KMS-11 (cell line): ENCODE data around the gene MVB12B.
"Not testable (repeated sequence)": the region's sequence is repeated elsewhere in the genome, so short reads cannot be mapped to it uniquely, and the experiment has no call there.

Experiments used
- H2AFZ ChIP-seq: fragments of 200-600 bp; sonication (generic); 2 replicates; pipeline ENCODE4 v1.6.1; 2016; ENCODE audit warnings: antibody characterized with exemption, mixed run types, low read depth
- H3K27ac ChIP-seq: fragments of 200-600 bp; sonication (generic); 2 replicates; pipeline ENCODE4 v1.6.1; 2016; ENCODE audit warnings: mild to moderate bottlenecking, mixed run types
- H3K27me3 ChIP-seq: fragments of 200-600 bp; sonication (generic); 2 replicates; pipeline ENCODE4 v1.6.1; 2017; ENCODE audit warnings: mild to moderate bottlenecking, low read depth, mixed run types, moderate library complexity; ENCODE audit not compliant: insufficient read depth
- H3K36me3 ChIP-seq: fragments of 200-600 bp; sonication (generic); 2 replicates; pipeline ENCODE4 v1.6.1; 2017; ENCODE audit warnings: mild to moderate bottlenecking, mixed run types; ENCODE audit not compliant: insufficient read depth
- H3K4me1 ChIP-seq: fragments of 200-600 bp; sonication (generic); 2 replicates; pipeline ENCODE4 v1.6.1; 2016; ENCODE audit warnings: mild to moderate bottlenecking, low read depth, mixed run types; ENCODE audit not compliant: poor library complexity, severe bottlenecking
- H3K4me2 ChIP-seq: fragments of 200-600 bp; sonication (generic); 2 replicates; pipeline ENCODE4 v1.7.0; 2016; ENCODE audit warnings: mild to moderate bottlenecking, mixed run types
- H3K4me3 ChIP-seq: fragments of 200-600 bp; sonication (generic); IDR thresholded peaks from 2 replicates; pipeline ENCODE4 v1.6.1; 2017; ENCODE audit warnings: low read depth, low read length, mixed read lengths; ENCODE audit not compliant: insufficient read depth
- H3K79me2 ChIP-seq: fragments of 200-600 bp; sonication (generic); 2 replicates; pipeline ENCODE4 v1.6.1; 2016; ENCODE audit warnings: low read depth, mixed run types; ENCODE audit not compliant: insufficient read depth
- H3K9ac ChIP-seq: fragments of 200-600 bp; sonication (generic); 2 replicates; pipeline ENCODE4 v1.6.1; 2016; ENCODE audit warnings: mild to moderate bottlenecking, mixed run types
- H4K20me1 ChIP-seq: fragments of 200-600 bp; sonication (generic); 2 replicates; pipeline ENCODE4 v1.6.1; 2016; ENCODE audit warnings: mild to moderate bottlenecking, mixed run types; ENCODE audit not compliant: insufficient read depth
- TF ChIP-seq, protein P1 (sequence below): fragments of 200-600 bp; sonication (generic); conservative IDR thresholded peaks from 2 replicates; pipeline ENCODE4 v1.6.1; 2017; ENCODE audit warnings: low read depth, mild to moderate bottlenecking, antibody characterized with exemption, low read length, moderate library complexity, mixed read lengths

Gene MVB12B

DNA sequence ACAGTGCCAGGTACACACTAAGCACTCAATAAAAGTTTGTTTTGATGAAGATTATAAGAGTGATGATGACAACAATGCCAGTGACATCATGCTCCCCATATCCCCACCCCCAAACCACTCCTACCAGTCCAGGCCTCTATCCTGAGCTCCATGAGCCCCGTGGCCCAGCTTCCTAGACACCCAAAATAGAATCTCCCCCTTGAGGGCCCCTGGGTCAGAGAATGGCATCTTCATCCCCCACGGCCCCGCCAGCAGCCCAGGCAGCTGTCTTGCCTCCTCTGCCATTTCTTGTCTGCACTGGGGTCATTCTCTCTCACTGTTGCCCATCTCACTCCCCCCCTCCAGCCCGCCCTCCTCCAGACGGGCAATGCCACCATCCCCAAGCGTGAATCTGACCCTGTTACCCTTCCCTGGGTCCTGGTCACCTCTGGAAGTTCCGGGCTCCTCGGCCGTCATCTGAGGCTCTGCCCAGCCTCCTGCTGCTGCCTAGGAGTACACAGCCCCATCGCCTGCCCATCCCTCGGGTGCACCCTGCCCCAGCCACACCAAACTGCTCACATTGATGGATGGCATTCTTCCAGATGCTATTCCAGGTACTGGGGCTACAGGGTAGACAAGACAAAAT, 210.3 kb downstream of the MVB12B start:
- H2AFZ ChIP-seq = no peak overlapping the region
- H4K20me1 ChIP-seq = no peaks in the 10 kb centered on the region
- no peak overlapping the region for H3K27ac ChIP-seq
- no peaks in the 10 kb centered on the region for H3K79me2 ChIP-seq
- H3K36me3 ChIP-seq = no peaks in the 10 kb centered on the region
- H3K4me3 ChIP-seq = no peak overlapping the region
- H3K4me1 ChIP-seq = no peaks in the 10 kb centered on the region
- TF ChIP-seq, protein P1, sequence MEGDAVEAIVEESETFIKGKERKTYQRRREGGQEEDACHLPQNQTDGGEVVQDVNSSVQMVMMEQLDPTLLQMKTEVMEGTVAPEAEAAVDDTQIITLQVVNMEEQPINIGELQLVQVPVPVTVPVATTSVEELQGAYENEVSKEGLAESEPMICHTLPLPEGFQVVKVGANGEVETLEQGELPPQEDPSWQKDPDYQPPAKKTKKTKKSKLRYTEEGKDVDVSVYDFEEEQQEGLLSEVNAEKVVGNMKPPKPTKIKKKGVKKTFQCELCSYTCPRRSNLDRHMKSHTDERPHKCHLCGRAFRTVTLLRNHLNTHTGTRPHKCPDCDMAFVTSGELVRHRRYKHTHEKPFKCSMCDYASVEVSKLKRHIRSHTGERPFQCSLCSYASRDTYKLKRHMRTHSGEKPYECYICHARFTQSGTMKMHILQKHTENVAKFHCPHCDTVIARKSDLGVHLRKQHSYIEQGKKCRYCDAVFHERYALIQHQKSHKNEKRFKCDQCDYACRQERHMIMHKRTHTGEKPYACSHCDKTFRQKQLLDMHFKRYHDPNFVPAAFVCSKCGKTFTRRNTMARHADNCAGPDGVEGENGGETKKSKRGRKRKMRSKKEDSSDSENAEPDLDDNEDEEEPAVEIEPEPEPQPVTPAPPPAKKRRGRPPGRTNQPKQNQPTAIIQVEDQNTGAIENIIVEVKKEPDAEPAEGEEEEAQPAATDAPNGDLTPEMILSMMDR = no peak
- H3K27me3 ChIP-seq = no peaks in the 10 kb centered on the region
- H3K4me2 ChIP-seq = no peak overlapping the region
- no peak overlapping the region for H3K9ac ChIP-seq

DNA sequence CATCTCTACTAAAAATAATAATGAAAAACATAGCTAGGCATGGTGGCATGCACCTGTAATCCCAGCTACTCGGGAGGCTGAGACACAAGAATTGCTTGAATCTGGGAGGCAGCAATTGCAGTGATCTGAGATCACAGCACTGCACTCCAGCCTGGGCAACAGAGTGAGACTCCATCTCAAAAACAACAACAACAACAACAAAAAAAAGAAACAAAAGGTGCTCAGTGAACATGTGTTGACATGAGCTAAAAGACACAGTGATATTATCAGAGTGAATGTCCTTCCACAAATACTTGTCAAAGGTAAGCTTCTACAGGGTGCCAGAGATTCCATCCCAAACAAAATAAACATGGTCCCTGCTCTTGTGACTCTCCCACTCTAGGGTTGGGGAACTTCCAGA, 211.9 kb downstream of the MVB12B start:
- Histone ChIP-seq H3K27ac (no peak overlapping the region), H3K4me3 (no peak overlapping the region), H2AFZ (no peak overlapping the region), H3K79me2 (no peaks in the 10 kb centered on the region), H3K9ac (no peak overlapping the region), H3K27me3 (no peaks in the 10 kb centered on the region), H4K20me1 (no peaks in the 10 kb centered on the region), H3K4me1 (no peaks in the 10 kb centered on the region), H3K4me2 (no peak overlapping the region), H3K36me3 (no peaks in the 10 kb centered on the region)
- TF ChIP-seq, protein P1 = no peak

DNA sequence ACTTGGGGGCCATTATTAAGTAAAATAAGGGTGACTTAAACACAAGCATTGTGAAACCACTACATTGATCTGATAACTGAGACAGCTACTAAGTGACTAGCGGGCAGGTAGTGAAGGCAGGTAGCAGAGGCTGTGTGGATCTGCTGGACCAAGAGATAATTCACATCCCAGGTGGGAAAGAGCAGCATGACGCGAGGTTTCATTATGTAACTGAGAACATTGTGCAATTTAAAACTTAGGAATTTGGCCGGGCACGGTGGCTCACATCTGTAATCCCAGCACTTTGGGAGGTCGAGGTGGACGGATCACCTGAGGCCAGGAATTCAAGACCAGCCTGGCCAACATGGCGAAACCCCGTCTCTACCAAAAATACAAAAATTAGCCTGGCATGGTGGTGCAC, 213.8 kb downstream of the MVB12B start:
- H3K4me2 ChIP-seq = not testable (repeated sequence)

DNA sequence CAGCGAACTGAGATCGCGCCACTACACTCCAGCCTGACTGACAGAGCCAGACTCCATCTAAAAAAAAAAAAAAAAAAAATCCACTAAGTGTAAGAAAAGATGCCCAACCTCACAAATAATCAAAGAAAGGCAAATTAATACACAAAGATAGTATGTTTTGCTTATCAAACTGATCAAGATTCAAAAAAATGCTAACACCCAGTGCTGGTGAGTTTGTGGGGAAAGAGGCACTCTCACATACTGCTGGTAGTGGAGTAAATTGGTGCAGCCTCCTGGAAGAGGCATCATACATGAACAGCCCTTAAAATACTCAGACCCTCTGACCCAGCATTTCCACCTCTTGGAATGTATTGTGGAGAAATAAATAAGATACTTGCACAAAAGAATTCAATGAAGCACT, 216.9 kb downstream of the MVB12B start:
- Histone ChIP-seq H3K9ac (no peak overlapping the region), H3K4me1 (no peaks in the 10 kb centered on the region), H3K4me2 (no peak overlapping the region), H3K4me3 (no peak overlapping the region), H3K36me3 (no peaks in the 10 kb centered on the region), H3K27me3 (no peaks in the 10 kb centered on the region), H2AFZ (no peak overlapping the region), H4K20me1 (no peaks in the 10 kb centered on the region), H3K27ac (no peak overlapping the region), H3K79me2 (no peaks in the 10 kb centered on the region)
- TF ChIP-seq, protein P1 = no peak

More for the DNA sequence above, 213.8 kb downstream of the MVB12B start:
- H4K20me1 ChIP-seq, H3K4me3 ChIP-seq, H2AFZ ChIP-seq, H3K4me1 ChIP-seq, H3K27ac ChIP-seq, H3K36me3 ChIP-seq, H3K27me3 ChIP-seq, H3K9ac ChIP-seq, H3K79me2 ChIP-seq: not testable (repeated sequence)

DNA sequence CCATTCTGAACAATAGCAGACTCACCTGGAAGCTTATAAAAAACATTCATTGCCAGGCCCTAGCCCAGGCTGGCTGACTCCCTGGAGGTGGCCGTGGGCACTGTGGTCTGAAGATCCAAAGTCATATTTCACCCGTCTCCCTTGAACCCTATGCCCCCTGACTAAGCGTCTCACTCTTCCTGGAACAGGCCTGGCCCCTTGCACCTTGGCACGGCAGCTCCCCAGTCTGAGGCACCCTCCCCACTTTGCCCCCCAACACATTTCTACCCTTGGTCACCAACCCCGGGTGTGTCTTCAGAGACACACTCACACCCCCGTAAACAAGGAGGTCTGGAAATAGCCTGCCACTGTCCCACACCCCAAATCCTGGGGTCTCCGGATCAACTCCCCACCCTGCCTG, 218.5 kb downstream of the MVB12B start:
- H3K36me3 ChIP-seq = no peaks in the 10 kb centered on the region
- no peaks in the 10 kb centered on the region for H3K27me3 ChIP-seq
- H4K20me1 ChIP-seq = no peaks in the 10 kb centered on the region
- no peak overlapping the region for H3K9ac ChIP-seq
- H3K27ac ChIP-seq = no peak overlapping the region
- no peak overlapping the region for H3K4me3 ChIP-seq
- no peak overlapping the region for H2AFZ ChIP-seq
- TF ChIP-seq, protein P1 = no peak
- no peaks in the 10 kb centered on the region for H3K79me2 ChIP-seq
- no peaks in the 10 kb centered on the region for H3K4me1 ChIP-seq
- H3K4me2 ChIP-seq = no peak overlapping the region
